DOHH2 (cell line): ENCODE measurements around the gene C17orf58.

Source experiments
- H3F3A ChIP-seq: fragments of 200-600 bp; sonication (generic), shearing (Covaris generic); 2 replicates; pipeline ENCODE4 v1.6.0; 2016; ENCODE audit warnings: antibody characterized with exemption, mild to moderate bottlenecking; ENCODE audit not compliant: control insufficient read depth, insufficient read depth
- H3K27ac ChIP-seq: fragments of 200-600 bp; sonication (generic); 2 replicates; pipeline ENCODE4 v1.5.1; 2014; ENCODE audit warnings: low read depth, mild to moderate bottlenecking, low read length, moderate library complexity
- H3K27me3 ChIP-seq: fragments of 200-600 bp; sonication (generic); 2 replicates; pipeline ENCODE4 v1.6.1; 2014; ENCODE audit warnings: mild to moderate bottlenecking, low read length, mixed read lengths; ENCODE audit not compliant: control insufficient read depth
- H3K36me3 ChIP-seq: fragments of 200-600 bp; sonication (generic); 2 replicates; pipeline ENCODE4 v1.6.1; 2014; ENCODE audit warnings: mild to moderate bottlenecking, low read length, moderate library complexity, mixed read lengths; ENCODE audit not compliant: control insufficient read depth
- H3K4me1 ChIP-seq: fragments of 200-600 bp; sonication (generic); 2 replicates; pipeline ENCODE4 v1.6.1; 2014; ENCODE audit warnings: mild to moderate bottlenecking, low read length, mixed read lengths; ENCODE audit not compliant: control insufficient read depth
- H3K4me2 ChIP-seq: fragments of 200-600 bp; sonication (generic); 2 replicates; pipeline ENCODE4 v1.6.0; 2014; ENCODE audit warnings: mild to moderate bottlenecking, low read length, moderate library complexity
- H3K4me3 ChIP-seq: fragments of 200-600 bp; sonication (generic); 2 replicates; pipeline ENCODE4 v1.5.1; 2014; ENCODE audit warnings: mild to moderate bottlenecking, low read length, mixed read lengths
- H3K79me2 ChIP-seq: fragments of 200-600 bp; sonication (generic); 2 replicates; pipeline ENCODE4 v1.6.1; 2014; ENCODE audit warnings: mild to moderate bottlenecking, low read length, mixed read lengths; ENCODE audit not compliant: control insufficient read depth
- H3K9me2 ChIP-seq: fragments of 200-600 bp; sonication (generic); replicated peaks from 2 replicates; pipeline ENCODE4 v1.6.1; 2014; ENCODE audit warnings: mild to moderate bottlenecking, low read length, mixed read lengths; ENCODE audit not compliant: control insufficient read depth
- H3K9me3 ChIP-seq: fragments of 200-600 bp; sonication (generic); 2 replicates; pipeline ENCODE4 v1.6.1; 2014; ENCODE audit warnings: antibody characterized with exemption, low read length, mixed read lengths; ENCODE audit not compliant: control insufficient read depth, insufficient read depth
- H4K20me1 ChIP-seq: fragments of 200-600 bp; sonication (generic); 2 replicates; pipeline ENCODE4 v1.6.0; 2014; ENCODE audit warnings: low read depth, mild to moderate bottlenecking, antibody characterized with exemption, low read length, moderate library complexity; ENCODE audit not compliant: control insufficient read depth, insufficient read depth
- EZH2phosphoT487 ChIP-seq: fragments of 200-600 bp; sonication (generic); IDR thresholded peaks from 2 replicates; pipeline ENCODE4 v1.6.1; 2017; ENCODE audit warnings: borderline replicate concordance, mild to moderate bottlenecking, antibody characterized with exemption, low read length, moderate library complexity, mixed read lengths
- TF ChIP-seq, protein P1 (sequence below): fragments of 200-600 bp; sonication (generic); IDR thresholded peaks from one replicate; pipeline ENCODE4 v1.5.1; 2014; ENCODE audit warnings: antibody characterized with exemption, mild to moderate bottlenecking, low read depth, low read length; ENCODE audit not compliant: poor library complexity, severe bottlenecking

The C17orf58 gene

DNA sequence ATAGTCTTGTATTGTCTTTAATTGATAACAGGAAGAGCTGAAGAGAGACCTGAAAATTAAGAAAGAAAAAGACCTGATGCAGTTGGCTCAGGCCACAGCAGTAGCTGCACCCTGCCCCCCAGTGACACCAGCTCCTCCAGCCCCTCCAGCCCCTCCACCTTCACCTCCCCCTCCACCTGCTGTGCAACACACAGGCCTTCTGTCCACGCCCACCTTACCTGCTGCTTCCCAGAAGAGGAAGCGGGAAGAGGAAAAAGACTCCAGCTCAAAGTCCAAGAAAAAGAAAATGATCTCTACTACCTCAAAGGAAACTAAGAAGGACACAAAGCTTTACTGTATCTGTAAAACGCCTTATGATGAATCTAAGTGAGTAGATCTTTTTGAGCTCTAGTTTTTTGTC is 36.8 kb downstream of the C17orf58 start:
- Histone ChIP-seq H3K27ac (no peak overlapping the region), H3K9me2 (no peaks in the 10 kb centered on the region), H4K20me1 (no peaks in the 10 kb centered on the region), H3K36me3 (peaks cover 63% of the 10 kb centered on the region), H3K79me2 (peaks cover 9% of the 10 kb centered on the region), H3K4me2 (no peak overlapping the region), H3K9me3 (no peaks in the 10 kb centered on the region), H3K4me1 (no peaks in the 10 kb centered on the region), H3K4me3 (no peak overlapping the region), H3K27me3 (no peaks in the 10 kb centered on the region), H3F3A (peaks cover 36% of the 10 kb centered on the region)
- TF ChIP-seq, protein P1, sequence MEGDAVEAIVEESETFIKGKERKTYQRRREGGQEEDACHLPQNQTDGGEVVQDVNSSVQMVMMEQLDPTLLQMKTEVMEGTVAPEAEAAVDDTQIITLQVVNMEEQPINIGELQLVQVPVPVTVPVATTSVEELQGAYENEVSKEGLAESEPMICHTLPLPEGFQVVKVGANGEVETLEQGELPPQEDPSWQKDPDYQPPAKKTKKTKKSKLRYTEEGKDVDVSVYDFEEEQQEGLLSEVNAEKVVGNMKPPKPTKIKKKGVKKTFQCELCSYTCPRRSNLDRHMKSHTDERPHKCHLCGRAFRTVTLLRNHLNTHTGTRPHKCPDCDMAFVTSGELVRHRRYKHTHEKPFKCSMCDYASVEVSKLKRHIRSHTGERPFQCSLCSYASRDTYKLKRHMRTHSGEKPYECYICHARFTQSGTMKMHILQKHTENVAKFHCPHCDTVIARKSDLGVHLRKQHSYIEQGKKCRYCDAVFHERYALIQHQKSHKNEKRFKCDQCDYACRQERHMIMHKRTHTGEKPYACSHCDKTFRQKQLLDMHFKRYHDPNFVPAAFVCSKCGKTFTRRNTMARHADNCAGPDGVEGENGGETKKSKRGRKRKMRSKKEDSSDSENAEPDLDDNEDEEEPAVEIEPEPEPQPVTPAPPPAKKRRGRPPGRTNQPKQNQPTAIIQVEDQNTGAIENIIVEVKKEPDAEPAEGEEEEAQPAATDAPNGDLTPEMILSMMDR: no peak
- TF ChIP-seq EZH2phosphoT487: no peak

DNA sequence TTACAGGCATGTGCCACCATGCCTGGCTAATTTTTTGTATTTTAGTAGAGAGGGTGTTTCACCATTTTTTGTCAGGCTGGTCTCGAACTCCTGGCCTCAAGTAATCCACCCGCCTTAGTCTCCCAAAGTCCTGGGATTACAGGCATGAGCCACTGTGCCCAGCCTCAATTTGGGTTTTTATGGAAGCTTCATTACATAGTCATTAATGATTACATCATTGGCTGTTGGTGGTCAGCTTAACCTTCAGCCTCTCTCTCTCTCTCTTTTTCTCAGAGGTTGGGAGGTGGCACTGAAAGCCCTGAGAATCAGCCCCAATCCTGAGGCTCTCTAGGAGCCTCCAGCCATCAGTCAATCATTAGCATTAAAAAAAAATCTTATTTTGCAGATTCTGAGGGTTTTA is 45.3 kb downstream of the C17orf58 start:
- H3K27ac ChIP-seq: no peak overlapping the region

DNA sequence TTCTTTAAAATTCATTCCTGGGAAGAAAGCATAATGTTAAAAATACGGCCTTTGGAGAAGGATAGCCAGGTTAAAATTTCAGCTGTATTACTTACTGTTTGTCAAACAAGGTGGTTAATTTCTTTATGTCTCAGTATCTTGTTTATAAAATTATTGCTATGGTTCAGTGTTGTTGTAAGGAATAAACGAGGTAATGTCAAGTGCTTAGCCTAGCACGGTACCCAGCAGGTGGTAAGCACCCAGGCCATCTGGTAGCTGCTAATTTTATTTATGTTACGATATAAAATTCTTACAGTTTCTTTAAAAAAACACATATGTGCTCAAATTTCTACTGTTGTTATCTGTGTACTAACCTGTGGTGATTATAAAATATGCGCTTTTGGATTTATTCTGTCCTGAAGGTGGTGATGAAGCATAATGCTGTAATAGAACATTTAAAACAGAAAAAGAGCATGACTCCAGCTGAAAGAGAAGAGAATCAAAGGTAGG is 48.9 kb downstream of the C17orf58 start:
- no peaks in the 10 kb centered on the region for H3K9me2 ChIP-seq
- no peaks in the 10 kb centered on the region for H3K79me2 ChIP-seq
- H3F3A ChIP-seq: peaks cover 13% of the 10 kb centered on the region
- peaks cover 90% of the 10 kb centered on the region for H3K36me3 ChIP-seq
- no peak overlapping the region for H3K4me2 ChIP-seq
- H3K4me1 ChIP-seq: peaks cover 8% of the 10 kb centered on the region; the same call in 1 of the 2 replicates
- H3K27ac ChIP-seq: no peak overlapping the region
- no peaks in the 10 kb centered on the region for H4K20me1 ChIP-seq
- H3K27me3 ChIP-seq: no peaks in the 10 kb centered on the region
- TF ChIP-seq, protein P1: no peak
- no peak for TF ChIP-seq EZH2phosphoT487
- H3K4me3 ChIP-seq: no peak overlapping the region
- no peaks in the 10 kb centered on the region for H3K9me3 ChIP-seq

More for the DNA sequence above, 45.3 kb downstream of the C17orf58 start:
- Histone ChIP-seq H3K4me3 (no peak overlapping the region), H3K9me2 (no peaks in the 10 kb centered on the region), H3K36me3 (peaks cover 79% of the 10 kb centered on the region), H3K4me1 (peaks cover 4% of the 10 kb centered on the region; the same call in 1 of the 2 replicates), H3K4me2 (no peak overlapping the region), H3K9me3 (no peaks in the 10 kb centered on the region), H4K20me1 (no peaks in the 10 kb centered on the region), H3K79me2 (no peaks in the 10 kb centered on the region), H3K27me3 (no peaks in the 10 kb centered on the region), H3F3A (peaks cover 13% of the 10 kb centered on the region)
- no peak for TF ChIP-seq EZH2phosphoT487
- TF ChIP-seq, protein P1: no peak
